ENCODE data around the gene RAB9A.

RAB9A gene

GRCh38 chrX:13748486-13748885 lies 59.6 kb downstream of the RAB9A start:
- peaks cover 85% of the 10 kb centered on the region for H3K36me3 ChIP-seq (ENCODE audit: control insufficient read depth, low read length)
- H3F3A ChIP-seq (ENCODE audit: control insufficient read depth, insufficient read depth), result no peaks in the 10 kb centered on the region
- no peaks in the 10 kb centered on the region for H3K27me3 ChIP-seq (ENCODE audit: control insufficient read depth, low read length)
- H4K20me1 ChIP-seq (ENCODE audit: control insufficient read depth, insufficient read depth, low read depth, low read length), result no peaks in the 10 kb centered on the region
- H3K79me2 ChIP-seq (ENCODE audit: control insufficient read depth, low read length), result peaks cover 15% of the 10 kb centered on the region
- H3K27ac ChIP-seq (ENCODE audit: low read depth, low read length), result no peak overlapping the region
- TF ChIP-seq EZH2phosphoT487 (IDR thresholded peaks at IDR 0.05; ENCODE audit: borderline replicate concordance, low read length) (no peak), CTCF (IDR thresholded peaks at IDR 0.05; ENCODE audit: low read depth, low read length, poor library complexity, severe bottlenecking) (no peak)
- H3K9me3 ChIP-seq (ENCODE audit: control insufficient read depth, insufficient read depth, low read length), result no peaks in the 10 kb centered on the region
- H3K4me3 ChIP-seq (ENCODE audit: low read length), result no peak overlapping the region
- H3K4me2 ChIP-seq (ENCODE audit: low read length), result no peak overlapping the region
- H3K9me2 ChIP-seq (replicated peaks; ENCODE audit: control insufficient read depth, low read length), result no peaks in the 10 kb centered on the region
- peaks cover 20% of the 10 kb centered on the region for H3K4me1 ChIP-seq (ENCODE audit: control insufficient read depth, low read length)

- Histone ChIP-seq H3K9me2 (replicated peaks; ENCODE audit: control insufficient read depth, low read length) (no peaks in the 10 kb centered on the region), H3K27ac (ENCODE audit: low read depth, low read length) (no peak overlapping the region), H4K20me1 (ENCODE audit: control insufficient read depth, insufficient read depth, low read depth, low read length) (no peaks in the 10 kb centered on the region), H3K36me3 (ENCODE audit: control insufficient read depth, low read length) (peaks cover 78% of the 10 kb centered on the region), H3K9me3 (ENCODE audit: control insufficient read depth, insufficient read depth, low read length) (no peaks in the 10 kb centered on the region), H3K4me3 (ENCODE audit: low read length) (no peak overlapping the region), H3F3A (ENCODE audit: control insufficient read depth, insufficient read depth) (no peaks in the 10 kb centered on the region), H3K4me1 (ENCODE audit: control insufficient read depth, low read length) (peaks cover 28% of the 10 kb centered on the region), H3K4me2 (ENCODE audit: low read length) (no peak overlapping the region), H3K79me2 (ENCODE audit: control insufficient read depth, low read length) (peaks cover 14% of the 10 kb centered on the region), H3K27me3 (ENCODE audit: control insufficient read depth, low read length) (no peaks in the 10 kb centered on the region)
- TF ChIP-seq CTCF (IDR thresholded peaks at IDR 0.05; ENCODE audit: low read depth, low read length, poor library complexity, severe bottlenecking) (peak; percentile 57), EZH2phosphoT487 (IDR thresholded peaks at IDR 0.05; ENCODE audit: borderline replicate concordance, low read length) (no peak)
Observed at GRCh38 chrX:13750204-13750603, 61.3 kb downstream of the RAB9A start.

- Histone ChIP-seq H3K4me2 (ENCODE audit: low read length) (no peak overlapping the region), H3K79me2 (ENCODE audit: control insufficient read depth, low read length) (peaks cover 14% of the 10 kb centered on the region), H4K20me1 (ENCODE audit: control insufficient read depth, insufficient read depth, low read depth, low read length) (no peaks in the 10 kb centered on the region), H3K4me1 (ENCODE audit: control insufficient read depth, low read length) (peaks cover 33% of the 10 kb centered on the region), H3K9me2 (replicated peaks; ENCODE audit: control insufficient read depth, low read length) (no peaks in the 10 kb centered on the region), H3F3A (ENCODE audit: control insufficient read depth, insufficient read depth) (no peaks in the 10 kb centered on the region), H3K27me3 (ENCODE audit: control insufficient read depth, low read length) (no peaks in the 10 kb centered on the region), H3K27ac (ENCODE audit: low read depth, low read length) (no peak overlapping the region), H3K36me3 (ENCODE audit: control insufficient read depth, low read length) (peaks cover 78% of the 10 kb centered on the region), H3K4me3 (ENCODE audit: low read length) (no peak overlapping the region), H3K9me3 (ENCODE audit: control insufficient read depth, insufficient read depth, low read length) (no peaks in the 10 kb centered on the region)
- TF ChIP-seq CTCF (IDR thresholded peaks at IDR 0.05; ENCODE audit: low read depth, low read length, poor library complexity, severe bottlenecking) (no peak), EZH2phosphoT487 (IDR thresholded peaks at IDR 0.05; ENCODE audit: borderline replicate concordance, low read length) (no peak)
Observed at GRCh38 chrX:13750812-13751211, 61.9 kb downstream of the RAB9A start.

Data from DOHH2 (cell line).